ENCODE measurements around the gene PLEKHM2.

DNA sequence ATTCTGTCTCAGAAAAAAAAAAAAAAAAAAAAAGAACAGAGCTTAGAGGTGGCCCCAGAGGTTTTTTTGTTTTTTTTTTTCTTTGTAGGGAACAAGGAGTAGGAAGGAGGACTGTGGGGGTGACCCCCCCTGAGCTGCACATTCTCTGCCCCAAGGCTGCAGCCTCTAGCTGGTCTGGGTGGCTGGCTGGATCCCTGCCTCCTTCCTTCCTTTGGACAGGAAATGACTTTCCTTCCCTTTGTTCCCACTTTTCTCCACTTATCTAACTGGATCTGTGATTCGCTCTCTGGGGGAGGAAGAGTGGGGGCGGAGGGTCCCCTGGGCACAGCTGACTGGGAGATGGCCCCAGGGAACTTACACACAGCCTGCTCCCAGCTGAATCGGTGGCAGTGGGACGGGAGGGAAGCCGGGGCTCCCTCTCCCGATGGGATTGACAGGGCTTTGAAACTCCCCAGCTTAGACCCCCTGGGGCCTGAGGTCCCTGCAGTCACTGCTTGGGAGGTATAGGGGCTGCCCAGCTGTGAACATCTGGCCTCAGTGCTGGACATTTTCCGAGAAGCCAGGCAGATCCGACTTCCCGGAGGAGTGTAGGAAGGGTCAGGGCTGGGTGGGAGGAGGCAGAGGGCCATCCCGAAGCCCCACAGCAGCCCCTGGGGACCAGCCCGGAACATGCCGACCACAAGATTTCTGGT is 76.5 kb downstream of the PLEKHM2 start:
- TF ChIP-seq TCF7L2 (IDR thresholded peaks at IDR 0.05; ENCODE audit: borderline replicate concordance, extremely low read depth, insufficient read depth, insufficient read length): no peak
- no peak for TF ChIP-seq POLR2AphosphoS5 (IDR thresholded peaks at IDR 0.05; ENCODE audit: low read depth, low read length)
- no peak for TF ChIP-seq EGR1 (IDR thresholded peaks at IDR 0.05; ENCODE audit: low read depth)
- no peak for TF ChIP-seq POLR2A (IDR thresholded peaks at IDR 0.05; ENCODE audit: borderline replicate concordance, extremely low read depth, insufficient read depth, insufficient read length)
- TF ChIP-seq, protein P1, sequence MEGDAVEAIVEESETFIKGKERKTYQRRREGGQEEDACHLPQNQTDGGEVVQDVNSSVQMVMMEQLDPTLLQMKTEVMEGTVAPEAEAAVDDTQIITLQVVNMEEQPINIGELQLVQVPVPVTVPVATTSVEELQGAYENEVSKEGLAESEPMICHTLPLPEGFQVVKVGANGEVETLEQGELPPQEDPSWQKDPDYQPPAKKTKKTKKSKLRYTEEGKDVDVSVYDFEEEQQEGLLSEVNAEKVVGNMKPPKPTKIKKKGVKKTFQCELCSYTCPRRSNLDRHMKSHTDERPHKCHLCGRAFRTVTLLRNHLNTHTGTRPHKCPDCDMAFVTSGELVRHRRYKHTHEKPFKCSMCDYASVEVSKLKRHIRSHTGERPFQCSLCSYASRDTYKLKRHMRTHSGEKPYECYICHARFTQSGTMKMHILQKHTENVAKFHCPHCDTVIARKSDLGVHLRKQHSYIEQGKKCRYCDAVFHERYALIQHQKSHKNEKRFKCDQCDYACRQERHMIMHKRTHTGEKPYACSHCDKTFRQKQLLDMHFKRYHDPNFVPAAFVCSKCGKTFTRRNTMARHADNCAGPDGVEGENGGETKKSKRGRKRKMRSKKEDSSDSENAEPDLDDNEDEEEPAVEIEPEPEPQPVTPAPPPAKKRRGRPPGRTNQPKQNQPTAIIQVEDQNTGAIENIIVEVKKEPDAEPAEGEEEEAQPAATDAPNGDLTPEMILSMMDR (IDR thresholded peaks at IDR 0.05 in 2 of 3, conservative IDR thresholded peaks at IDR 0.05 in 1 of 3; ENCODE audit: borderline replicate concordance in 1 of 3, insufficient read depth in 1 of 3, low read depth in 2 of 3, low read length in 2 of 3): no peak
- no peak for TF ChIP-seq ATF3 (IDR thresholded peaks at IDR 0.05)
- no peak for TF ChIP-seq RAD21 (IDR thresholded peaks at IDR 0.05; ENCODE audit: low read depth)
- no peak for TF ChIP-seq ZNF274 (IDR thresholded peaks at IDR 0.05; ENCODE audit: low read depth, low read length)

Data from HCT116 (cell line).